Stimulated activated CD8-positive, alpha-beta memory T cell treated with anti-CD3 and anti-CD28 coated beads, Interleukin-15, amount 100 ng/mL, for 1 hour (primary cell): ENCODE measurements around the gene MPEG1.

Experiments used
- DNase-seq: peaks from one replicate; pipeline ENCODE4 v3.0.0-alpha.2; 2020; ENCODE audit warnings: low read depth

The MPEG1 gene

DNA sequence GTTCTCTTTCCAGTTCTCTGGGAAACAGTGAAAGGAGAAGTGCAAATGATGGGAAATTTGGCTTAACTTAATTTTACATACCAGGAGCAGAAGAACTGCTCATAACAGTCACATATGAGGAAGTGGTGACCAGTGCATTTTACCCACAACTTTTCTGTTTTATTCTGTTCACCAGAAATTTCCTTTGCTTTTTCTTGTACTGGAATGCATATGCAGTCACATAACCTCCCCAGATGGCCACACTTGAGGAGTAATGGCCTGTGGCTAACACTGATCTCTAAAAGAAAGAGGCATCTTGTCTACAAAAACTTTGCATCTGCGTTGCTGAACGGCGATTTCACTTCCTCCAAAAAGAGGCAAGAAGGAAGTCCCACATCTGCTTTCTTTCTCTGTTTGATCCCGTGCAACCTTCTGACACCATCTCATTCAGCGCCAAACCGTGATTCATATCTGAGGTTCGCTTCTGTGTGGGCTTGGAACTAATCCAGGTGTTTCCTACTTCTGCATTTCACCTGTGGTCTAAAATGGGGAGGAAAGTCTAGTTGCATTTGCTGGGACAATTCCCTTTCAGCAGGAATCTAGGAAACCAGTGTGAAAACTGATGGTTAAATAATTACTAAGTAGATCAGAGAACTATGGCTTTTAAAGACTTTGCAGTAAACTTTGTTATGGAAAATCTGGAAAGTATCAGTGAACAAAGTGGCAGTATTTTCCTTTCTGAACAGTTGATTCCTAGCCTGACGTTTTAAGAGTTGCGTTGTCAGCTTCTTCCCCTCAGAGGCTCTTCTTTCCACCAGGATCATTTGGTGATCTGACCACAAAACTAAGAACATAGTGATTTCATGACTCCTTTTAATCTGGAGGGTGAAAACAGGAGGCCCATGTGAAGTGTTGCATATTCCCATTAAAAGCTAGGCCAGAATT, 4.2 kb upstream of the MPEG1 start:
- DNase-seq, result no peak

DNA sequence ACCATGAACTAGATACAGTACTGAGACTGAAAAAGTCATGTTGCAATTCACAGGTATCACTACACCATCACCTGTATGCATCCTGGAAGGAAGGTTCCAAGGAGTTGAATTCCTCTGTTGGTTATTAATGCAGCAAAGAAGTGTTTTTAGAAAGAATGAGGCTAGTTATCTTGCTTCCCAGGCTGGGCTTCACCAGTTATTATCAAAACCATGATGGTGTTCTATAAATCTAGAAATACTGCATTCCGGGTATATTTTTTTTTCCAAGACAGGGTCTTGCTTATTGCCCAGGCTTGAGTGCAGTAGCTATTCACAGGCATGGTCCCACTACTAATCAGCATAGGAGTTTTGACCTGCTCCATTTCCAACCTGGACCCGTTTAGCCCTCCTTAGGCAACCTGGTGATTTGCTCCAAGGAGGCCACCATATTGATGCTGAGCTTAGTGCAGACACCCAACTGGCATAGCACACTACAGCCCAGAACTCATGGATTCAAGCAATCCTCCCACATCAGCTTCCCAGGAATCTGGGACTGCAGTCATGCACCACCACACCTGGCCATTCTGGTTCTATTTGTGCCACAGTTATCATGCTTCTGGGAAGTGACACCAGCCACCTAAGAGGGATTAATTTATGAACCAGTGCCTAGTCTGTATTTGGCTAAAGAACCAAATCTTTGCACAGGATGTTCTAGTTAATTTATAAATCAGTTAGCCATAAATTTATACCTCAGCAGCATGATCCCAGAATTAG, 1.6 kb upstream of the MPEG1 start:
- DNase-seq, result no peak

DNA sequence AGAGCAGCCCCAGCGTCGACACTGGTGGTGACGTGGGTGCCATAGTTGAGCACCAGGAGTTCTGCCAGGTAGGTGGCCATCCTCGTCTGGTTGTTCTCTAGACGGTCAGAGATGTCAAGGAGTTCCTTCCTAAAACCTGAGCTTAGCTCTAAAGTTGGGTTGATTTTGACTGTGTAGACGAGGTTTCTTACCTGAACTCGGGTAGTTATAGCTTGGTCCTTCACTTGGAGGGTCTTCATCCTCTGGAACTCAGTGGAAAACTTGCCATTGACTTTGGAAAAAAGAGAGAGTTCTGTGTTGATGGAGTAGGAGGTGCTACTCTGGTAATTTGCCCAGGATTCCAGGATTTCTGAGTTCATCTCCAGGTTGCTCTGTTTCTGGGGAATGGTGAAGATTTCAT, 505 bp downstream of the MPEG1 start:
- no peak for DNase-seq

DNA sequence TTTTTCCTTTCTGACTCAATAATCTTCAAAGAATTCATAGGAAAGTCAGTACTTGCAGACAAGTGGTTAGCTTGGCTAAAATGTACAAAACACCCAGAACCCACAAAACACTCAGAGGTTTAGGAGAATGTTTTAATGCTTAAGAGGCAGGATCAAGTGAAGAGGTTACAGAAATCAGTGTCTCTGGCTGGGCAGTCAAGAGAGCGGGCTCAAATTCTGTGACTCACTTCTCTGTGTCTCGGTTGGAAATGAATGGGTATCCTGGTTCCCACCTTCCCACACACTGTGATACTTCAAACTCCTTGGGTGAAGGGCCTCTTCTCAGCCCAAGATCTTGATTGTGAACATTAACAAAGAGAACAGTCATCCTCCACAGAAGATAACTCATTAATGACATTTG, 3.8 kb downstream of the MPEG1 start:
- no peak for DNase-seq

DNA sequence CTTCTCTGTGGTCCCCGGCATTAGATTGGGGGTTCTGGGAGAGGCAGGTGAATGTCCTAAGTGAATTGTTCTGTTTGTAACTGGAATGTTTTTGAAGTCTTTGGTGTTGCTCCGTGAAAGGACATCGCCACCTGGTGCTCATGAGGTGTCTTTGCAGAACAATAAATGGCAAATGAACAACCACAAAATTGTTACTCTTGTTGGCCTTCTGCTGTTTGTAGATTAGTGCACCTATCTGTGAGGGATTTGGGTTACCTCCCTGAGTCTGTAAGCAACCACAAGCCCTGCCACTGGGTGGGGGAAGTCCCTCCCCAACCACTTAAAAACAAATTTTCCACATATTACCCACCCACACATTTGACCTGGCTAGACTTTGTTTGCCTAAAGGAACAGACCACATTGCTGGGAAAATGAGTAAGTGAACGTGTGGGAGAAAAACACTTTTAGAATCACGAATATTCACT, 4.7 kb downstream of the MPEG1 start:
- no peak for DNase-seq

DNA sequence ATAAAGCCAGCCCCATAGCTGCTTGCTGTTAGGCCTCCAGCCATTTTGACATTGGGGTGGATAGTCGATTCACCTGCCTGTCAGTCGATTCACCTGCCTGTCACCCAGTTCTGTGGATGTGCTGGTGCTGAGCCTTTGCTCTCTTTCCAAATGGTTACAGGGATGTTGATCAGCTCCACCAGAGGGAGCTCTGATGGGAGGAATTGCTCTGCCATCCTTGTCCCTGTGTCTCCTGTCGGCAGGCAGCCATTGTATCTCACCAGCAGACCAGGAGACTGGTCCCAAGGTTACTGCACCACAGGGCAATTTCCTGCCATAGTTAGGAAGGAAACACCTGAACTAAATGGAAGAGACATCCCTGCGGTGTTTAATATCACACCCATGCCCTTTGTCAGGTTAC, 6.1 kb downstream of the MPEG1 start:
- DNase-seq, result no peak

DNA sequence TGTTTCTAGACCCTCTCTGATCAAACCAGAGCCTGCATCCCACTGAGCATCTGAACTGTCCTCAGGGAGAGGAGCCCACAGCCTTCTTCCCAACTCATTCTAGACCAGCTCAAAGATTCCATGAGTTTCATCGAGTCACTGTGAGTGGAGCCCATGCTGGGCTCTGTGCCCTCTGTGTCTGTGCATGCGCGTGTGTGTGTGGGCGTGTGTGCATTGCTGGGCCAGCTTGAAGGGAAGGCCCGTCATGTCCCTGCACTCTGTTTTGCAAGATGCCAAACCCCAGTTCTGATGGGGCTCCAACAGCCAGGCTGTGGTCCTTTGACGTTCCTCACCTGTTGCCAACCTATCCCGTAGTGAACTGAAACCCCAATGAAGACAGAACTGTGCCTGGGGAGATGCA, 7.1 kb downstream of the MPEG1 start:
- no peak for DNase-seq

DNA sequence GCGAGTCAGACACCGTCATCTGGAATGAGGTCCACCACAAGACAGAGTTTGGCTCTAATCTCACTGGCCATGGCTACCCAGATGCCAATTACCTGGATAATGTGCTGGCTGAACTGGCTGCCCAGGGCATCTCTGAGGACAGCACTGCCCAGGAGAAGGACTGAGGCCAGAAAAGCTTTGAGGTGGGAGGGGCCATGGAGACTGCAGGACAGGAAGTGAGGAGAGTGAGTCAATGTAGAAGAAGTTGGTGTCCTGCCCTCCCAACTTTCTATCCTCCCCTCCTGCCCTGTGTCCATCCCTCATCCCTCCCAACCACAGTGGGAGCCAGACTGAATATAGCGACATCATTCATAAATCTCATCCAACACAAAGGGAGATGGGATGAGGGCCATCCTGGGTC, 8.0 kb downstream of the MPEG1 start:
- no peak for DNase-seq

DNA sequence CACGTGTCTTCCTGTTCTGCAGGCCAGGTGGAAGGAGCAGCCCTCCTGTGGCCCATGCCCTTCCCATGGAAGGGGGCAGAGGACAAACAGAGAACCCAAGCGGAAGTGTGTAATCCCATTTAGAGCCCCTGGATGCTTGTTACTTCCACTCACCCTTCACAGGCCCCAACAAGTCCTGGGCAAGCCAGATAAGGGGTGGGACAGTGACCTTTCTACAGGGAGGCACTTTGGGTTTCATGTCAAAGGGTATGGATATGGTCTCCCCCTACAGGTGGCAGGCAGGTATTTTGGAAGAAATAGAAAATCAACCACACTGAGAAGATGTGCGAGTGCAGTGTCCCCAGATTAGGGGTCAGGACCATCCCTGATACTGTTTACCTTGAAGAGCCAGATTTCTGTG, 11.4 kb downstream of the MPEG1 start:
- DNase-seq, result no peak

DNA sequence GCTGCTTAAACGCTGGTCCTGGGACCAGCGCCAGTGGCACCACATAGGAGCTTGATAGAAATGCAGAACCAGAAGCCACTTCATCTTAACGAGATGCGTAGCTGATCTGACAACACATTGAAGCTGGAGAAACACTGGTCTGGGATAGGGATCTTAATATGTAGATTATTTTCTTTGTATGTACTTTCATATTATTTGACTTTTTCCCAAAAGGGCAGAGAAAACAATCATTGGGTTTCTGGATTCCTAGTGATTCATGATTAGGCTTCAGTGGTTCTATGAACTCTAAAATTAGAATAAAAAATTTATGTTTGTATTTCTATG, 12.3 kb downstream of the MPEG1 start:
- no peak for DNase-seq

DNA sequence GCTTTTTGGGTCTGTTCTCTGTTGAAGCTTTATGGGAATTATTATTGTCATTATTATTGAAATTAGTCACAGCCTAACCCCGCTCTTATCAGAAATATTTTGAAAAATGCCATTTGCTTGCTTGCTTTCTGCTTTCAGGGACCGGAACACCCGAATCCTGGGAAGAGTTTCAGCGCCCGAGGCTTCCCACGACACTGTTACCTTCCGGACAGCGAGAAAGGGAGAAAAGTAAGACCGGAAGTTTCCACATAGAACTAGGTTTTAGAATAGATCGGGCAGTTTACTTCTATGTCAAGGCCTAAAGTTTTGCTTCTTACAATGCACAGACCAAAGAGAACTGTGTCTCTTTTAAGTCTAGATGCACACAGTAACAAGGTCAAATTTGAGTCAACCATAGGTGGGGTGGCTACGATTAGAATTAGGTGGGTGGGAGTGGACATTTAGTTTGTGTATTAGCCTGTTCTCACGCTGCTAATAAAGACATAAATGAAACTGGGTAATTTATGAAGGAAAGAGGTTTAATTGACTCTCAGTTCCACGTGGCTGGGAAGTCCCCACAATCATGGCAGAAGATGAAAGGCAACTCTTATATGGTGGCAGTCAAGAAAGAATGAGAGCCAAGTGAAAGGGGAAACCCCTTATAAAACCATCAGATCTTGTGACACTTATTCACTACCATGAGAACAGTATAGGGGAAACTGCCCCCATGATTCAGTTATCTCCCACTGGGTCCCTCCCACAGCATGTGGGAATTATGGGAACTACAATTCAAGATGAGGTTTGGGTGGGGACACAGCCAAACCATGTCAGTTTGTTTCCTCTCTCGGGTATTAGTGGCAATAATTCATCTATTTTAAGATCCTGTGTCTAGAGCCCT, 12.9 kb downstream of the MPEG1 start:
- DNase-seq, result no peak

DNA sequence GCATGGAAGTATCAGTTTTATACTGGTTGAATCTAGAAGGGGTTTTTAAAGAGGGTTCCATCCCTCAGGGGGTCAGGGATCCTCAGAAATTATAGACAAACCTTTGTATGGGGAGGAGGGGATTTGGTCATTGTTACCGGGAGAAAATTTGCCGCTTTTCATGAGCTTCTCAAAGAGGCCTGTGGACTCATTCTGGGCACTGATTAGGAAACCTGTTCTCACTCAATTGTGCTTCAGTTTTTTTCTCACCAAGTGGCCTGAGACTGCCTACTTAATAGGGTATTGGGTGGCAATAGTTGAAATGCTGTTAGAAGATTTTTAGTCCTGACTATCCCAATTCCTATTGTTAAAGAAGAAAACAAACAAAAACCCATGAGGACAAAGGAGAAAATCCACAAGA, 14.0 kb downstream of the MPEG1 start:
- DNase-seq, result no peak

DNA sequence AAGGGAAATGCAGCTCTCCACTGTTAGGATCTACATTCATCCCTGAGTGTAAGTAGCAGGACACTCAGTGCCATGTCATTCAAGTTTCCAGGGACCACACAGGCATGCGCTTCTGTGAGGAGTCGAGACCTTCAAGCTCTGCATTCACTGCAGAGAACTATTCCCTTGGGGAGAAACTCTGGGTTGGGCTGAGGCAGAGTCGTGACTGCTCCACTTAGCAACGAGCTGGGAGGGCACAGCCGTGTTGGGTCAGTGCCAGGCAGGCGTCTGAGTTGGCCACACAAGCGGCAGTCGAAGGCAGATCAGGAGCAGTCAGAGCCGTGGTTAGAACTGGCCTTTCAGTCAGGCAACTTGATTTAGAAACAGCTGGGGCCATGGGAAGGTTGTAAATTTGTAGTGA, 14.7 kb downstream of the MPEG1 start:
- DNase-seq, result no peak

DNA sequence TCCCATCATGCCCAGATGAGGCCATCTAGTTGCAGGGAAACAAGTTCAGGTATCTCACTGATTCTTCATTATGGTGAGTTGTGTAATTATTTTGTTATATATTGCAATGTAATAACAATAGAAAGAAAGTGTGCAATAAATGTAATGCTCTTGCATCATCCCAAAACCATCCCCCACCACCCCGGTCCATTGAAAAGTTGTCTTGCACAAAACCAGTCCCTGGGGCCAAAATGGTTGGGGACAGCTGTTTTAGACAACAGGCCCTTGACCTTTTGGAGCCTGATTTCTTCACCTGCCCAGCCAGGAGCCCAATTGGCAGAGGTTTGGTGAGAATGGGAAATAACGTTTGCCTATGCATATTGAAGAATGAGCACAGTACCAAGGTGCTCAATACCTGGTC, 15.9 kb downstream of the MPEG1 start:
- DNase-seq, result no peak

DNA sequence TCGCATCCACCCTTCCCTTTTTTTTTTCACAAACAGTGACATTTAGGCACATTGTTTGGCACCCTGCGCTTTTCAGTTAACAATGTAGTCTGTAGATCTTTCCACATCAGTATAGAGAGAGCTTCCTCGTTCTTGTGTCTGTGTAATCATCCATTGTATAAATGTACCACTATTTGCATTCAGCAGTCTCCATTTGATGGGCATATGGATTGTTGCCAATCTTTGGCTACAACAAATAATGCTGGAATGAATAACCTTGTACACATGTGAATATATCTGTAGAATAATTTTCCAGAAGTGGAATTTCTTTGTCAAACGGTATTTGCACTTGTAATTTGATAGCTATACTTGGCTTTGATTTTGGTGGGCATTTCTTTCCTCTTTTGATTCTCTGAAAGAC, 17.1 kb downstream of the MPEG1 start:
- no peak for DNase-seq

DNA sequence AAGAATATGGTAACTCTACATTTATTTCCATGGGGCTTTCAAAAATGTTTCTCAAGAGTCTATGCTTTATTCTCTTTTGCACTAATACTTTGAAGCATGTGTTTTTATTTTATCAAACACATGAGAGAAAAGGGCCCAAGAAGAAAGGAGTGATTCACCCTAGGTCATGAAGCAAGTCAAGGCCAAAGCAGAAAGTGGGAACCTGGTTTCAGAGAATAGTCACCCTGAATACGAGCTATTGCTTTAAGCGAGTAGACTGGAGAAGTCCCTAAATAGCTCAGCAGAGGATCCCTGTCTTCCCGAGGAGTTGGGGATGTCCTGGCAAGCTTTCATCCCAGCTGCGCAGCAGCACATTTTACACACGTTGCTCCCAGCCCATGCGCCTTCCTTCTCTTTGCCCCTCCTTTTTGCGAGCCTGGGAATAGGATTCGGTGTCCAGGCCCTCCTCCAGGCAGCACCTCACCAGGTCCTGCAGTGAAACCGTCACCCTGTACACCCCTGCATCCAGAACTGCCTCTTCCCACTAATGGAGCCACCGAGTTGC, 19.1 kb downstream of the MPEG1 start:
- no peak for DNase-seq

DNA sequence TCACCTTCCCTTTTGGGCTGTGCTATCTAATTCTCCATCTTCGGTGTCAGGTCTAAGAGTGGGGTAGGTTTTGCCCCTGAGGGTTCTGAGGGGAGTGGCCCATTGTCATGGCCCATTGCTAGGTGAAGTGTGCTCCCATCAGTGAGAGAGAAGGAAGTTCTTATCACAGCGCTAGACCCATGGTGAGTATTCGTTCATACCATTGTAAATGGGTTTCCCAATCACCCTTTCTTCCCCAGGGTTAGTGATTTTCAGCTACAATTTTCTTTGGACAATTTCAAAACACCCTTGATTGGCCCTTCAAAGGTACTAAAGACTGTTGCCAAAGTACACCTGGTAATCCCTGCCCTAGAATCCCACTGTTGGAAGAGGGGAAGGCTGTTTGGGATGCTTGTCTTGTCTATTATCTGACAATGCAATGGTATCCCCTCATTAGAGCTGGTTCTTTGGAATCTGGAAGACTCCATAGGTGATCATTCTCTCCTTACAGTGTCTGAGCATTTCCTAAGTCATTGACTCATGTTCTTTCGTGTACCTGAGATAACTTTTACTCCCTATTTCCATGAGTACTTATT, 20.2 kb downstream of the MPEG1 start:
- no peak for DNase-seq

DNA sequence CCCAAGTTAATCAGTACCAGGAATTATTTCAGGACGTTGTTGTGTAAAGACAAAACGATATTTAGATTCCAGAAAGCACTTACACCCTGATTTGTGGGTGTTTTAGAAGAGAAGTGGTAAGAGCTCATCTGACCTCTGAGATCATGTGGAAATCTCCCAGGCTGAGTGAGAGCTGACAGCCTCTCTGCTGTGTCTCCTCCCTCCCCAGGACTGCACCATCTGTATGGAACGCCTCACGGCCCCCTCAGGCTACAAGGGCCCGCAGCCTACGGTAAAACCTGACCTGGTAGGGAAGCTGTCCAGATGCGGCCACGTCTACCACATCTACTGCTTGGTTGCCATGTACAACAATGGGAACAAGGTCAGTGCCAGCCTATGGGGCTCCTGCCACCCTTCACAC, 20.8 kb downstream of the MPEG1 start:
- DNase-seq, result no peak

DNA sequence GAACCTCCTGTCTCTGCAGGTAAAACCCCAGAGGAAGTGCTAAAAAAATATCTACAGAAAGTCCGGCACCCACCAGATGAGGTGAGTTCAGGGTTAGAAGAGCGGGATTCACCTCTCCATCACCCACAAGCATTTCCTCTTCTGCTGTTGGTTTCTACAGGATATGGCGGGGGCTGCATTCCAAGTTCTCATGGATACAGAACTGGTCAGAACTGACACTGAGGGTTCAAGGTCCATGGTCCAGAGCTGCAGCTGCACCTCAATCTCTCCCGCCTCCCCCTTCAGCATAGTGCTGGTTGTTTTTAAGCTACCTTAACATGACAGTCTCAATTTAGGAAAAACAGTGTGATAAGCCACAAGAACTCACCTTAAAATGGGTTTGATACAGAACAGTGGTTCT, 21.6 kb downstream of the MPEG1 start:
- no peak for DNase-seq

DNA sequence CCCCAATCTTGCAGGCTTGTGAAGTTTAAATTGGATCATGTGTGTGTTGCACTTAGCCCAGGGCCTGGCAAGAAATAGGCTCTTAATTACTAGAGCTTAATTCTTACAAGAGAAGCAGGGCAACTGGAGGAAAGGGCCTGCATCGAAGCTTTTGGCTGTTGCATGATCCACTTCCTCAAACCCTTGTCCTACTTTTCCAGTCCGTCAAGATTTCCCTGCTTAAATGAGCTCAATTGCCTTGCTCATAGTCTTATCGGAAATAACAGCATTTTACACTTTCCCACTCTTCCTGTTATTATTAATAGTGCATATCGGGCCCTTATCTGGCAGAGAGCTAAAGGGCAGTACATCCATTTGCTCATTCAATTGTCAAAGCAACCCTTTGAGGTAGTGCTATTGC, 22.7 kb downstream of the MPEG1 start:
- DNase-seq, result no peak

DNA sequence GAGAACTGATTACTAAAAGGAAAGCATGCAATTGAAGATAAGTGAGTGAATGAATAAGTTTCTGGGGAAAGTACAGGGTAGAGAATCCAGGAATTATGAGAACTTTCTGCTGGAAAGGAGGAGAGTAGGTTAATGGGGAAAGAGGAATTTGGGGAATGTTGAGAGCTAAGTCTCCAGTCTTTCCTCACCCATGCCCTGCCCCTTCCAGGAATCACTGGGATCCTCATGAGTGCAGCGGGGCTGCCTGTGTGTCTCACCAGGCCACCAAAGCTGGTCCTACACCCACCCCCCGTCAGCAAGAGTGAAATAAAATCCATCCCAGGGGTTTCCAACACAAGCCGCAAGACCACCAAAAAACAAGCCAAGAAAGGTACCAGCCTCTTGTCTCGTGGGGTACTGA, 23.8 kb downstream of the MPEG1 start:
- DNase-seq, result no peak

DNA sequence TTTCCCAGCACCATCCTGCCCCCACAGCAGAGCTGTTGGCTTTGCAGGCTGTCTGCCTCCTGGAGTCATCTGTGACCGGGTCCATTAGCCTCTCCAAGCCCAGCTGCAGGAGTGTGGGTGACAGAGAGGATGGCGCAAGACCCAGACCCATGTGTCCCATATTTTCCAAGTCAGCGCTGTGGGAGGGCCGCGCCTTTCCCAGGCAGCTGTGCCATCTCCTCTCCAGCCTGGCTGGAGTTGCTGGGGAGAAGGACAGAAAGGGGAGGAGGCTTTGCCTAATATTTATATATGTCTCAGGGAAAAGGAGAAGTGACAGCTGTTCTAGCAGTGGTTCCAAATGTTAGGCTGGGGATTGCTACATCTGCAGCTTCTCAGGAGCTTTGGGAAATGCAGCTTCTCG, 25.1 kb downstream of the MPEG1 start:
- DNase-seq, result no peak
